RCC 7860 (cell line): ENCODE measurements around the gene SPG21.

ENCODE experiments used
- DNase-seq: peaks from one replicate; pipeline ENCODE4 v3.0.0-alpha.2; 2015; ENCODE audit warnings: low spot score
- FAIRE-seq: peaks from 2 replicates; lab custom pipeline; 2012; peaks lifted over from hg19 to GRCh38; lab: Jason Lieb, UNC

SPG21 gene

DNA sequence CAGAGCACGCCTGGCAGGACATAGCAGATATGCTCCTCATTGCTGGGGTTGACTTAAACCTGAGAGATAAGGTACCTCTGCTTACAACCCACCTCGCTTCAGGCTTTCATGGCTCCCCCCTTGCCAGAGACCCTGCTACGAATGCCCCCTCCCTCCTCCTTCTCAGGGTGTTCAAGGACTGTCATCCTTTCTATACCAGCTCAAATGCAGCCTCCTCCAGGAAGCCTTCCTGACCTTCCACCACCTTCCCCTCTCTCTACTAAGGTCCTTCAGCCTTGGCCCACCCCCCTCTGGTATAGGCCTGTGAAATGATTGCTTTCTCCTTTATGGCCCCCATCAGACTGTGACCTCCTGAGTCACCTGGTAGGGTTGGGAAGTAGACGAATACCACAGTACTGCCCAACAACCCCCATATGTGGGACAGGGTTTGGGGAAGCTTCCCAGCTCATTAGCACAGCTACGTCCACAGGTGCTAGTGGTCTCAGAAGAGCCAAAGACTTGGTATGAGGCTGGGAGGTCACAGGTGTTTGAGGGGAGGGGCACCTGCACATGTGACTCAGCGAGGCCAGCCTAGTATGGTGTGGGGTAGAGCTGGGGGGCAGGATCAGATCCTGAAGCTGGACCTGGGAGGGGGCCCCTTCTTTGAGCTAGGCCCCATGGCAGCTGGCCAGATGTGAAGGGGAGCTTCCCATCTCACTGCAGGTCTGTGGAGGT, 46.0 kb downstream of the SPG21 start:
- FAIRE-seq: no peak
- DNase-seq: no peak

DNA sequence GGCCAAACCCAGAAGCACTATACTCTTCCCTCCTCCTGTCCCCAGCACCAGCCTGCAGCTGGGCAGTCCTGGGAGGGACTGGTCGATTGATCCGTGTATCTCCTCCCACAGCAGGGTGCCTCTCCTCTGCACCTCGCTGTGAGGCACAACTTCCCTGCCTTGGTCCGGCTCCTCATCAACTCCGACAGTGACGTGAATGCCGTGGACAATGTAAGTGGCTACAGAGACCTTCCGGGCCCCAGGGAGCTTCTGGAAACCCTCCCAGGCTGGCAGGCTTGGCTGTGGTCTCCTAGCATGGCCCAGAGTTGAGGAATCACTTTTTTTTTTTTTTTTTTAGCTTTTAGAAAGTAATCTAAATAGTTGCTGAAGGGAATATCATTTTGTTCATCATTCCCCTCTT, 47.4 kb downstream of the SPG21 start:
- DNase-seq: no peak
- FAIRE-seq: no peak

DNA sequence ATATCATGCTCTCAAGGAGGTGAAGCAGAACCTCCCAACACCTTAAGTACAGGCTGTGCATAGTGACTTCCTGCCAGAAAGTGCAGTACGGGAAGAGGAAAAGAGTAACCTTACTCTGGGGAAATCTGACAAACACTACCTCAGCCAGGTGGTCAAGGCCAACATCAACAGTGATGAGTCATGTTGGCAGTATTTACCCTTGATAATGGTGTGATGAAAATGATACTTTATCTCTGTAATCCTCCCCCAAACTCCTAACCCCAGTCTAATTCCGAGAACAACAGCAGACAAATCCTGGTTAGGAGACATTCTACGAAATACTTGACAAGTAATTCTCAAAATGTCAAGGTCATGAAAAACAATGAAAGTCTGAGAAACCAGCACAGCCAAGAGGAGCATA, 51.5 kb downstream of the SPG21 start:
- DNase-seq (no peak), FAIRE-seq (no peak)

DNA sequence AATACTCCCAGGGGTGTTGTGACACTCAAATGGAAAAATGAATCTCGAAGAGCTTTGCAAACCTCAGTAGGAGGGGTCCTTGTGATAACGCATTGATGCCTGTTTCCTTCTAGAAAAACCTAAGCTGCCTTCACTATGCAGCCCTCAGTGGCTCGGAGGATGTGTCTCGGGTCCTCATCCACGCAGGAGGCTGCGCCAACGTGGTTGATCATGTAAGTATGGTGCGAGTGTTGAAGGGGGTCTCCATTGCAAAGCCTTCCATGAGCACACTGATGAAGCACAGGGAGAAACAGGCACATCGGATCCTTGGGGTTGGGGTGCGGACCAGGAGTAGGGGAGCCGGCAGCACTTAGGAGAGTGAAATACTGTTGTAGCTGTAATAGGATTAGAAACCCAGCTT, 55.7 kb downstream of the SPG21 start:
- FAIRE-seq (no peak), DNase-seq (no peak)

DNA sequence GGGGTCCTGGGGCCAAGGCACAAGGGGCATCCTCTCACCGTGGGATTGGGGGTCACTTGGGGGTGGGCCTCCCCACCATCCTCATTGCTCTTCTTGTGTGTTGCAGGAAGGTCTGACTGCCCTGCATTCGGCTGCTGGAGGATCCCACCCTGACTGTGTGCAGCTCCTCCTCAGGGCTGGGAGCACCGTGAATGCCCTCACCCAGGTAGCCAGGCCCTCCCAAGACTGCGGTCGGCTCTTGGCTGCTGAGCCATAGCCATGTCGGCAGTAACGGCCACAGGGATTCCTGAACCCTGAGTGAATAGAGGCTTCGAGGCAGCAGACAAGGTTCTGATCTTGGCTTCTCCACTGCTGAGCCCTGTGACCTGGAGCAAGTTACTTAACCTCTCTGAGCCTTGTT, 58.3 kb downstream of the SPG21 start:
- FAIRE-seq (no peak), DNase-seq (no peak)

DNA sequence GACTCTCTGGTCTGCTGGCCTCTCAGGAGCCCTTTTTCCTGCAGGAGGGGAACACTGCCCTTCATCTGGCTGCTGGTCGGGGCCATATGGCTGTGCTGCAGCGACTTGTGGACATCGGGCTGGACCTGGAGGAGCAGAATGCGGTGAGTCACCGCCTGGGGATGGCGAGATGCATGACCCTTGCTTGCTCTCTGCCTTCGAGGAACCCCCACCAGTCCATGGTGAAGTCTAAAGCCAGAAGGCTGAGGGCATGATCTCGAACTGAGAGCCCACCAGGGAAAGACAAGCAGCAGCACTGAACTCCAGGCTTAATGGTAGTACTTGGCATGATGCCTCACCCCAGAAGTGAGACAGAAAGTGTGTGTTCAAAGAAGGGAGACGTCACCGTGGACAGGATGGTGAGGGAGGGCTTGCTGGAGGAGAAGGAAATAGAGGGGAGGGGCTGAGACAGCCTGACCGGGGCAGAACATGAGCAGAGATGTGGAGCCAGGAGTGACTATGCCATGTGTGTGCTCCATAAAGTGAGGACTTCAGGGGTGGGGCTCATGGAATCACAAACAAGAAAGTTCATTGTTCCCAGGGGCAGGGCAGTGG, 58.8 kb downstream of the SPG21 start:
- FAIRE-seq (no peak), DNase-seq (no peak)

DNA sequence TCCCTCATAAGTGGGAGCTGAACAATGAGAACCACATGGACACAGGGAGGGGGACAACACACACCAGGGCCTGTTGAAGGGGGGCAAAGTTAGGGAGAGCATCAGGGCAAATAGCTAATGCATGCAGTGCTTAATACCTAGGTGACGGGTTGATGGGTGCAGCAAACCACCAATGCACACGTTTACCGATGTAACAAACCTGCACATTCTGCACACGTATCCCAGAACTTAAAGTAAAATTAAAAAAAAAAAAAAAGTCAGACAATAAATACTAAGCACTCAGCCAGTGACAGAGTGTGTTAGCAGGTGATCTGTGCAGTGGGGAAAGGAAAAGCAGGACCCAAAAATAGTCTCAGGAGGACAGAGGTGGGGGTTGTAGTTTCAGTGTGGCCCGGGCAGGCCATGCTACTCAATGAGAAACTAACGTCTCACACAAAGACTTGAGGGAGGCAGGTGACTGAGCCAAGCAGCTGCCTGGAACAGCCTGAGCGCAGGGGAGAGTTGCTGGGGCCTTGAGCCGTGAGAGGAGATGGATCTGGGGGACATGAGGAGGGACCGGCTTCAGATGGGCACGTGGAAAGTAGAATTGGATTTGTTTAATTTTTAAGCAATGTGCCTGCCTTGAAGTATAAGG, 59.6 kb downstream of the SPG21 start:
- FAIRE-seq (no peak), DNase-seq (no peak)

DNA sequence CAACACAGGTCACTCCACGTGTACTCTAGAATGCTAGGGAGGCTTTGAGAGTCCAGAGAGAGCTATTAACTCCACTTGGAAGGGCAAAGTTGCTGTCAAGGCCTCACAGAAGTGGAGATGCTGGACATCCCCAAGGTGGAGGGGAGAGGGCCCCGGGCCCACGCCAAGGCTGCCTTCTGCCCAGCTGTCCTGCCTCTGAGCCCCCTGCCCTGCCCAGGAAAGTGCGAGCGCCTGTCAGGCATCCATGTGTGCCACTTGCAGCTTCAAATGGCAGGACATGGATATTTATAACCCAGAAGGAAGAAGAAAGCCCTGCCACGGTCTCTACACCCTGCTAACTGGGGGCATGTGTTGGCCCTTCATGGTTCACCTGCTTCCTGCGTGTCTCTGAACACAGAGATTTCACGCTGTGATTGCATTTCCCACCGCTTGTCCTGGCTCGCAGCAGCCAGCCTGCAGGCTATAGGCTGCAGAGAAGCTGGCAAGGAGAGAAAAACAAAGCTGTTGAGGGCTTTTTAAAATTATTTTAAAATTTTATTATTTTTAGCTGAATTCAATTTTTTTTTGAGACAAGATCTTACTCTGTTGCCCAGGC, 61.0 kb downstream of the SPG21 start:
- no peak for DNase-seq
- FAIRE-seq: no peak

DNA sequence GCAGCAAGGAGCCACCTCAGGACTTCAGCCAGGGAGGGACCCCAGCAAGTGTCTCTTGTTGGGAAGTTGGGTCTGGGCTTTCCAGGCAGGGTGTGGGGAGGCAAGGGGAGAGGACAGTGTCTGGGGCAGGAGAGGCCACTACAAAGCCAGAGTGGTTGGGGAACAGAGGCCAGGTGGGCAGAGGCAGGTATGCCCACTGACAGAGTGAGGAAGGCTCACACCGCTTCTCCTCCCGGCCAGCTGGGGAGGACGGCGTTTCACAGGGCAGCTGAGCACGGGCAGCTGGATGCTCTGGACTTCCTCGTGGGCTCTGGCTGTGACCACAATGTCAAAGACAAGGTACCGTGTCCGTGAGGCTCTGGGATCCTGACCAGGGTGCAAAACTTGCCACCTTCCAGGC, 63.1 kb downstream of the SPG21 start:
- FAIRE-seq (no peak), DNase-seq (no peak)

DNA sequence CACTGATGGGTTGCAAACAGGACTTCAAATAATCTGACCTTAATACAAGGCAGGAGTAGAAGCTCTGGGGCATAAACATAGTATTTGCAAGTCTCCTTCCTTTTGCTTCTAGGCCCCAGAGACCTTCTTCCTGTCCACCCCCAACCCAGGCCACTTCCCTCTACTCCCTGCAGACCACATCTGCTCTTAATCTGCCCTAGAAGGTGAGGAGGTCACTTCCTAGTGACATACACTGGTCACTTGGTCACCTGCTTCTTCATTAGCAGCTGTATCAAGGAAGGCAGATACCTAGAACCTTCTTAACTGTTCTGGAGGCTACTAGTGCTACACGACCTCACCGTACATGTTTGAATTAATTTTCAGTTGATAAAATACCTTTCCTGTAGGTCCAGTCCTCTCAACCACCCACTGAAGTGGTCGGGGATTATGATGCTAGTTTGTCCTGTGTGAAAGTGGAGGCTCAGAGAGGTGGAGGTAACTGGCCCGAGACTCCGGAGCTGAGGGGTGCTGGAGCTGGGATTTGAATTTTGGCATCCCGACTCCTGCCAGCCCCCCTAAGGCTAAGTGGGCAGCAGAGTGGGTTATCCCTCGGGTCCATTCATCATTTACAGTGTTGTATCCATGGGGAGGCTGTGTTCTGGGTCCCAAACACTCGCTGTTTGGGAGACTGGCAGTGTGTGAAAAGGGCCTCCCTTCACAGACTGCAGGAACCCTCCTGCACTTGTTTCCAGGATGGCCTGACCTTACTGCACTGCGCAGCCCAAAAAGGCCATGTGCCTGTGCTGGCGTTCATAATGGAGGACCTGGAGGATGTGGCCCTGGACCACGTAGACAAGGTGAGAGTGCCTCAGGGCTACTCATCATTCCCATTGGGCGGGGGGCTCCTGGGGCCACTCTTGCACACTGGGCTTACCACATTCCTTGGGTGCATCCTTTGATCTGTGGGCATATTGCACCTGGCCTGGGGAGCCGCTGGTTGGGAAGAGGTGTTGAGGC, 64.1 kb downstream of the SPG21 start:
- no peak for FAIRE-seq
- no peak for DNase-seq

DNA sequence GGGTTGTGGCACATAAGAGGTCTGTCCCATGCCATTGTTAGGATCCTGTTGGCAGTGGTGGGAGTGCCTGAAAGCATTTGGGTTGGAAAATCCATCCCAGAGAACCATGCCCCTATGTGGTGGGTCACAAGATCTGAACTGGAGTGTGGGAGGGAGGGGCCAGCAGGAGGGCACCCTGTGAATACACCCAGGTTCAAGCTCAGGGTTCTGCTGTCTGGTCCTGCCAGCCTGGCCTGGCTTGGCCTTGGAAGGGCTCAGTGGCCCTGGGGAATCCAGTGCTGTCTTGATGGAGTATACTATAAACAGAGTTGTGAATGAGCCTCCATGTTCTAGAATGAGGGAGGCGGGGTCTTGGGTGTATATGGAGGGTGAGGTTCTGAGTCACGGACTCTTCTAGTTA, 66.2 kb downstream of the SPG21 start:
- no peak for DNase-seq
- FAIRE-seq: no peak

DNA sequence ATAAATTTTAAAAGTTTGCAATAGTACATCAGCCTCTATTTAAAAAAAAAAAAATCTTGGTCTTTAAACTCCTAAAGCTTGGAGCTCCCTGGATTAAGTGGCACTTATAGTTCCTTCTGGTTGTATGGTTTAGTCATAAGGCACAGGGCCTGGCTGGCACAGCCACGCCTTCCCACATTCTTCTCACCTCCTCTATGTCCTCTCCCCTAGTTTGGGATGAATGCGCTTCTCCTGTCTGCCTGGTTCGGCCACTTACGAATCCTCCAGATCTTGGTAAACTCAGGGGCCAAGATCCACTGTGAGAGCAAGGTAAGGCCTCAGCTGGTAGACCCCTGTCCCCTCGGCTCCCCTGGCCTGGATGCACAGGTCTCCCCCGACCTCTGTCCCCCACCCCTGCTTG, 68.0 kb downstream of the SPG21 start:
- FAIRE-seq (no peak), DNase-seq (no peak)

DNA sequence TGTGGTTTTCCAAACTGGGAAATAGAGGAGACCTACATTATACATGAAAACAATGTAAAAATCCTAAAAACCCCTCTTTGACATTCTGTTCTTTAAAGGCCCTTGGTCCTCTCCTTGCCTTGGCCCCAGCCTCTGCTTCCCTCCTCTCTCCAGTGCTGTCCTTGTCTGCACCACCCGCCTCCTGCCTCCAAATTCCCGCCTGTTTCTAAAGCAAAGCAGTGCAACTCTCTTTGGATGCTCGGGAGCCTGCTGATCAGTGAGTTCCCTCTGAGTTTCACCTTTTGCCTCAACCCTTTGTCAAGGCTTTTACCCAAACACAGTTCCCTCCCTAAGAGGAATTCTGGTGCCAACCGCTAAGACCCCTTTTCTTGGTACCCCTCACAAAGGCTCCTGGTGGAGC, 70.0 kb downstream of the SPG21 start:
- DNase-seq: no peak
- no peak for FAIRE-seq

DNA sequence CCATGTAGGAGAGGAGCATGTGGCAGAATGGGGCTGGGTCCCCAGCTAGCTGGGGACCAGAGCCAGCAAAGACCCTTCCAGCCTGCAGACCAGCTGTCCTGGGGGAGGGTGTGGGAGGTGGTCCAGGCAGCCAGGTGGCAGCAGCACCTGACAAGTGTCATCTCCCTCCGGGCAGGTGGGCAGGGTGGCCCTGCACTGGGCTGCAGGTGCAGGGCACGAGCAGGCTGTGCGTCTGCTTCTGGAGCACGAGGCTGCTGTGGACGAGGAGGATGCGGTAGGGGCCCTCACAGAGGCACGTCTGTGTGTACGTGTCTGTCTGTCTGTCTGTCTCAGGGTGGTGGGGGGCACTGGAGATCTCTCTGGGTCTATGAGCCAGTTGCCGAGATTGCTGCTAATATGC, 72.5 kb downstream of the SPG21 start:
- FAIRE-seq (no peak), DNase-seq (no peak)

DNA sequence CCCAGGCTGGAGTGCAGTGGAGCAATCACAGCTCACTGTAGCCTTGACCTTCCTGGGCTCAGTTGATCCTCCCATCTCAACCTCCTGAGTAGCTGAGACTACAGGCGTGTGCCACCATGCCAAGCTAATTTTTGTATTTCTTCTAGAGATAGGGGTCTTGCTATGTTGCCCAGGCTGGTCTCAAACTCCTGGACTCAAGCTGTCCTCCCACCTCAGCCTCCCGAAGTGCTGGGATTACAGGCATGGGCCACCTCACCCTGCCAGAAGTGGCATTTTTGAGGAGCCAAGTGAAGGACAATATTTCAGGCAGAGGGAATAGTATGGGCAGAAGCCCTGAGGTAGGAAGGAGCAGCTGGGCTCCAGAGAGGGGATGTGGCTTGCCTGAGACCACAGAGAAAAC, 73.3 kb downstream of the SPG21 start:
- DNase-seq (no peak), FAIRE-seq (no peak)

DNA sequence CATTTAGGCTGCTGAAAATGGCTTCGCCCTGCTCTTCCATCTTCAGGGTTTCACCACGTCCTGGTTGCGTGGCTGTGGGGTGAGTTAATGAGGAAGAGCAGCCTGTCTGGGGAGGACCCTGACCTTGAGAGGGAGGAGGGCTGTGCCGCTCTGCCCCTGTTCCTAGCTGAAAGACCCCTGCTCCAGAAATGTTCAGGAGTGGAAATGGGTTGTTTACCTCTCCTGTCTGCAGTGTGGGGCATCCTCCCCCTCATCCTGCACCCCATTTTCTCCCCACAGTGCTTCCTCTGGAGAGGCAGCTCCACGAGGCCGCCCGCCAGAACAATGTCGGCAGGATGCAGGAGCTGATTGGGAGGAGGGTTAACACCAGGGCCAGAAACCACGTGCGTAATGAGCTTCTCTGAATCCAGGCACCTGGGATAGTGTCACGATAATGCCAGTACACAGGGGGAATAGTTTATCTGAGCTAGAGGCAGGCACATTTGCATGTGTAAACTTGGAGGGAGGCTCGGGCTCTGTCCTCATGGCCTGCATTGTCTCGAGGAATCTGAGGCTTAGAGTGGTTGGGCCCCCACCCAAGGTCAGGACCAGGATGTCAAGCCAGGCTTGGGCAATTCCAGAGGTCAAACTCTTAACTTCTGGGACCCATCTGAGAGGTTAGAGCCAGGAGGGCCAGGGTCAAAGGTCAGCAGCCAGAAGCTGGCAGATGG, 74.0 kb downstream of the SPG21 start:
- FAIRE-seq (no peak), DNase-seq (no peak)
